Measurements from ENCODE around the gene RAP1GAP2. TPM values are rescaled to one million over a fixed set of nuclear protein-coding genes. Genes with fewer than 3 reads are reported as not detected.

Gene RAP1GAP2
- total RNA-seq, 4 donors from 2014 or later: 7.4 to 13.1 (median 10.7) TPM

GRCh38 chr17:2909846-2910234, 113.6 kb downstream of the RAP1GAP2 start:
- WGBS: 98% methylated on average over 4 of the region's 4 CpGs
- intact Hi-C loops (cut with DNase I): no loop called here
- no peak overlapping the region for H3K27ac ChIP-seq (replicated peaks in 1 of 4)
- no peaks in the 10 kb centered on the region for H3K9me3 ChIP-seq
- H3K4me3 ChIP-seq: no peak overlapping the region
- H3K27me3 ChIP-seq: no peaks in the 10 kb centered on the region
- no peak for DNase-seq (ENCODE audit: extremely low spot score)
- TF ChIP-seq CTCF (IDR thresholded peaks at IDR 0.05) (no peak), EP300 (IDR thresholded peaks at IDR 0.05) (no peak), POLR2A (IDR thresholded peaks at IDR 0.05; ENCODE audit: low read depth) (no peak), POLR2AphosphoS5 (IDR thresholded peaks at IDR 0.05) (no peak)
- H3K36me3 ChIP-seq: no peaks in the 10 kb centered on the region
- H3K4me1 ChIP-seq: peaks cover 0 to 3% (median 0%) of the 10 kb centered on the region in 4 donors

- Histone ChIP-seq H3K4me1 (no peaks in the 10 kb centered on the region), H3K4me3 (no peak overlapping the region), H3K36me3 (no peaks in the 10 kb centered on the region), H3K27me3 (no peaks in the 10 kb centered on the region), H3K9me3 (no peaks in the 10 kb centered on the region), H3K27ac (replicated peaks in 1 of 4) (no peak overlapping the region)
- TF ChIP-seq CTCF (IDR thresholded peaks at IDR 0.05) (no peak), EP300 (IDR thresholded peaks at IDR 0.05) (no peak), POLR2AphosphoS5 (IDR thresholded peaks at IDR 0.05) (no peak), POLR2A (IDR thresholded peaks at IDR 0.05; ENCODE audit: low read depth) (no peak)
- DNase-seq (ENCODE audit: extremely low spot score): no peak
- WGBS: 50% methylated on average over 18 of the region's 19 CpGs
- intact Hi-C loops (cut with DNase I): no loop called here
Measured at GRCh38 chr17:2911035-2911754, 115.0 kb downstream of the RAP1GAP2 start.

GRCh38 chr17:2911755-2912111, 115.5 kb downstream of the RAP1GAP2 start:
- no peaks in the 10 kb centered on the region for H3K9me3 ChIP-seq
- no peaks in the 10 kb centered on the region for H3K36me3 ChIP-seq
- WGBS: 67% methylated on average over 10 of the region's 10 CpGs
- TF ChIP-seq POLR2A (IDR thresholded peaks at IDR 0.05; ENCODE audit: low read depth) (no peak), EP300 (IDR thresholded peaks at IDR 0.05) (no peak)
- no peaks in the 10 kb centered on the region for H3K27me3 ChIP-seq
- no peak overlapping the region for H3K27ac ChIP-seq (replicated peaks in 1 of 4)
- H3K4me1 ChIP-seq: no peaks in the 10 kb centered on the region
- intact Hi-C loops (cut with DNase I): no loop called here
- H3K4me3 ChIP-seq: no peak overlapping the region
- DNase-seq (ENCODE audit: extremely low spot score): no peak

- intact Hi-C loops (cut with DNase I): no loop called here
- no peak overlapping the region for H3K27ac ChIP-seq (replicated peaks in 1 of 4)
- no peaks in the 10 kb centered on the region for H3K9me3 ChIP-seq
- no peaks in the 10 kb centered on the region for H3K36me3 ChIP-seq
- DNase-seq (ENCODE audit: extremely low spot score): no peak
- no peaks in the 10 kb centered on the region for H3K4me1 ChIP-seq
- no peaks in the 10 kb centered on the region for H3K27me3 ChIP-seq
- H3K4me3 ChIP-seq: no peak overlapping the region
- TF ChIP-seq CTCF (IDR thresholded peaks at IDR 0.05) (no peak), EP300 (IDR thresholded peaks at IDR 0.05) (no peak), POLR2AphosphoS5 (IDR thresholded peaks at IDR 0.05) (no peak), POLR2A (IDR thresholded peaks at IDR 0.05; ENCODE audit: low read depth) (no peak)
Measured at GRCh38 chr17:2912754-2913153, 116.5 kb downstream of the RAP1GAP2 start.

- WGBS: 90% methylated on average over 11 of the region's 11 CpGs
- Histone ChIP-seq H3K4me3 (no peak overlapping the region), H3K36me3 (no peaks in the 10 kb centered on the region), H3K27ac (replicated peaks in 1 of 4) (no peak overlapping the region), H3K27me3 (no peaks in the 10 kb centered on the region), H3K4me1 (no peaks in the 10 kb centered on the region), H3K9me3 (no peaks in the 10 kb centered on the region)
- no peak for DNase-seq (ENCODE audit: extremely low spot score)
- intact Hi-C loops (cut with DNase I): no loop called here
- no peak for TF ChIP-seq POLR2A (IDR thresholded peaks at IDR 0.05; ENCODE audit: low read depth)
- TF ChIP-seq CTCF (IDR thresholded peaks at IDR 0.05): no peak
- TF ChIP-seq POLR2AphosphoS5 (IDR thresholded peaks at IDR 0.05): no peak
- no peak for TF ChIP-seq EP300 (IDR thresholded peaks at IDR 0.05)
Measured at GRCh38 chr17:2916461-2916860, 120.2 kb downstream of the RAP1GAP2 start.

Data from esophagus muscularis mucosa (tissue), 4 donors.